IMR-90 (cell line): ENCODE results near the gene GRM4. TPM values are rescaled to one million over a fixed set of nuclear protein-coding genes. Genes with fewer than 3 reads are reported as not detected.
A peak's percentile ranks its signal among the peaks of the same experiment; 100 is the strongest.

Source experiments
- ATAC-seq: fragments of 200-7000 bp; cut with Tn5 transposase; 2 replicates; pipeline ENCODE4 v1.9.1; 2020; ENCODE audit warnings: low read depth, mild to moderate bottlenecking, moderate library complexity
- BruUV-seq: library from RNA; stranded (reverse); fragments of 400-500 nt; replicated peaks from 2 replicates; lab custom pipeline; 2021; lab: Mats Ljungman, UMichigan
- CTCF ChIA-PET: fragments of 300-600 bp; formaldehyde crosslinking; extraction: SDS; loops from one replicate; lab custom pipeline; 2021; ENCODE audit warnings: antibody characterized with exemption; lab: Yijun Ruan, JAX
- POLR2A ChIA-PET: fragments of 300-600 bp; sonication (Branson Sonifier 250); formaldehyde crosslinking; loops from one replicate; lab custom pipeline; 2022; ENCODE audit warnings: antibody characterized with exemption; ENCODE audit not compliant: unreplicated experiment; lab: Charles Lee
- DNase-seq: peaks from one replicate; pipeline ENCODE4 v3.0.0; 2013
- H2AFZ ChIP-seq: replicated peaks from 2 replicates; pipeline ENCODE3; 2013; ENCODE audit warnings: low read length, mild to moderate bottlenecking; ENCODE audit not compliant: poor library complexity
- H2AK5ac ChIP-seq: 2 replicates; pipeline ENCODE4 v1.6.1; 2013; ENCODE audit warnings: low read depth, low read length, inconsistent platforms
- H2AK9ac ChIP-seq: replicated peaks from 2 replicates; pipeline ENCODE3; 2013; ENCODE audit warnings: mild to moderate bottlenecking, low read depth, low read length, moderate library complexity; ENCODE audit not compliant: poor library complexity
- H2BK120ac ChIP-seq: 2 replicates; pipeline ENCODE4 v1.6.1; 2013; ENCODE audit warnings: low read depth, low read length, inconsistent platforms
- H2BK15ac ChIP-seq: 3 replicates; pipeline ENCODE4 v1.6.1; 2013; ENCODE audit warnings: low read depth, low read length, inconsistent platforms
- H2BK20ac ChIP-seq: 2 replicates; pipeline ENCODE4 v1.6.1; 2013; ENCODE audit warnings: low read depth, mild to moderate bottlenecking, inconsistent platforms, low read length, moderate library complexity
- H2BK5ac ChIP-seq: 2 replicates; pipeline ENCODE4 v1.6.1; 2013; ENCODE audit warnings: mild to moderate bottlenecking, low read depth, low read length, inconsistent platforms; ENCODE audit not compliant: poor library complexity, severe bottlenecking
- H3K14ac ChIP-seq: replicated peaks from 2 replicates; pipeline ENCODE4 v1.6.1; 2013; ENCODE audit warnings: low read depth, low read length, inconsistent platforms
- H3K18ac ChIP-seq: 2 replicates; pipeline ENCODE4 v1.6.1; 2013; ENCODE audit warnings: low read depth, low read length, control low read depth
- H3K23ac ChIP-seq: 2 replicates; pipeline ENCODE4 v1.6.1; 2013; ENCODE audit warnings: low read depth, low read length, inconsistent platforms
- H3K27ac ChIP-seq: 2 replicates; pipeline ENCODE4 v1.5.1; 2013; ENCODE audit warnings: mild to moderate bottlenecking, control low read depth, low read length; ENCODE audit not compliant: insufficient read depth
- H3K27me3 ChIP-seq: 2 replicates; pipeline ENCODE4 v1.6.1; 2013; ENCODE audit warnings: low read length; ENCODE audit not compliant: control insufficient read depth, insufficient read depth
- H3K36me3 ChIP-seq: 2 replicates; pipeline ENCODE4 v1.6.1; 2013; ENCODE audit warnings: low read length, mixed read lengths; ENCODE audit not compliant: control insufficient read depth, insufficient read depth
- H3K4ac ChIP-seq: 2 replicates; pipeline ENCODE4 v1.6.1; 2013; ENCODE audit warnings: low read depth, low read length, inconsistent platforms
- H3K4me1 ChIP-seq: 2 replicates; pipeline ENCODE4 v1.6.1; 2013; ENCODE audit warnings: low read length, mixed read lengths; ENCODE audit not compliant: control insufficient read depth, insufficient read depth
- H3K4me2 ChIP-seq: 2 replicates; pipeline ENCODE4 v1.6.1; 2013; ENCODE audit warnings: low read depth, mild to moderate bottlenecking, control low read depth, low read length, moderate library complexity
- H3K4me3 ChIP-seq: 2 replicates; pipeline ENCODE4 v1.5.1; 2013; ENCODE audit warnings: low read depth, mild to moderate bottlenecking, control low read depth, low read length, moderate library complexity; ENCODE audit not compliant: insufficient read depth
- H3K56ac ChIP-seq: 2 replicates; pipeline ENCODE4 v1.6.1; 2013; ENCODE audit warnings: low read length, inconsistent platforms; ENCODE audit not compliant: insufficient read depth; ENCODE audit errors: extremely low read depth
- H3K79me1 ChIP-seq, 2 experiments: 2 replicates each; pipeline ENCODE4 v1.6.1; 2013; ENCODE audit warnings: low read length in 2 of 2, inconsistent platforms in 1 of 2, low read depth in 1 of 2
- H3K9ac ChIP-seq: 2 replicates; pipeline ENCODE4 v1.6.1; 2013; ENCODE audit warnings: low read depth, low read length, control low read depth
- H3K9me1 ChIP-seq: 2 replicates; pipeline ENCODE4 v1.6.1; 2013; ENCODE audit warnings: low read length, inconsistent platforms; ENCODE audit not compliant: insufficient read depth
- H3K9me3 ChIP-seq: 2 replicates; pipeline ENCODE4 v1.6.1; 2013; ENCODE audit warnings: low read length; ENCODE audit not compliant: control insufficient read depth, insufficient read depth
- H4K20me1 ChIP-seq: 2 replicates; pipeline ENCODE4 v1.6.1; 2013; ENCODE audit warnings: low read length, inconsistent platforms; ENCODE audit not compliant: insufficient read depth
- H4K5ac ChIP-seq: 2 replicates; pipeline ENCODE4 v1.6.1; 2013; ENCODE audit warnings: mild to moderate bottlenecking, low read depth, low read length, control low read depth
- H4K8ac ChIP-seq, 2 experiments: 2 replicates each; pipeline ENCODE4 v1.6.1; 2013; ENCODE audit warnings: low read depth in 2 of 2, low read length in 2 of 2, control low read depth in 1 of 2, inconsistent platforms in 1 of 2
- H4K91ac ChIP-seq: 2 replicates; pipeline ENCODE4 v1.6.1; 2013; ENCODE audit warnings: low read depth, low read length, inconsistent platforms; ENCODE audit not compliant: insufficient read depth
- BHLHE40 ChIP-seq: fragments of 150-350 bp; IDR thresholded peaks from 2 replicates; pipeline ENCODE4 v1.6.1; 2016; ENCODE audit warnings: mild to moderate bottlenecking, low read depth, low read length
- CHD1 ChIP-seq: IDR thresholded peaks from 2 replicates; pipeline ENCODE4 v1.6.1; 2012; ENCODE audit warnings: low read depth, low read length, improper control_type of control experiment
- FOS ChIP-seq: fragments of 150-350 bp; IDR thresholded peaks from 2 replicates; pipeline ENCODE4 v1.6.1; 2016; ENCODE audit warnings: low read depth, low read length
- MAFK ChIP-seq: IDR thresholded peaks from 2 replicates; pipeline ENCODE4 v1.6.1; 2012; ENCODE audit warnings: low read depth, low read length, improper control_type of control experiment
- MXI1 ChIP-seq: IDR thresholded peaks from 2 replicates; pipeline ENCODE4 v1.6.1; 2012; ENCODE audit warnings: low read depth, mild to moderate bottlenecking, low read length, moderate library complexity, borderline replicate concordance
- NFE2L2 ChIP-seq: fragments of 150-350 bp; IDR thresholded peaks from 2 replicates; pipeline ENCODE4 v1.6.1; 2016; ENCODE audit warnings: low read depth, mild to moderate bottlenecking, low read length
- RCOR1 ChIP-seq: IDR thresholded peaks from 2 replicates; pipeline ENCODE4 v1.6.1; 2012; ENCODE audit warnings: mild to moderate bottlenecking, low read length, improper control_type of control experiment; ENCODE audit not compliant: insufficient replicate concordance
- RFX5 ChIP-seq: IDR thresholded peaks from 2 replicates; pipeline ENCODE4 v1.8.0; 2012; ENCODE audit warnings: low read depth, mild to moderate bottlenecking, low read length, moderate library complexity
- SMC3 ChIP-seq: fragments of 150-350 bp; IDR thresholded peaks from 2 replicates; pipeline ENCODE4 v1.6.1; 2016; ENCODE audit warnings: low read depth, mild to moderate bottlenecking, antibody characterized with exemption, low read length, moderate library complexity
- WGBS, 2 experiments: methylation state at CpG; one replicate each; pipeline versions ENCODE4 v1.1.5 to v1.1.7; 2013; ENCODE audit warnings: missing lambda C conversion rate in 2 of 2; ENCODE audit not compliant: insufficient read length in 1 of 2; ENCODE audit errors: extremely low coverage in 2 of 2; 5-methylcytosine and 5-hydroxymethylcytosine counted together
- dilution Hi-C: fragments of 300-500 bp; cut with HindIII; formaldehyde crosslinking; loops from one replicate; pipeline ENCODE4 v1.14.3; 2018; ENCODE audit warnings: low sequenced_read_pairs; ENCODE audit not compliant: unreplicated experiment
- in situ Hi-C: fragments of 300-500 bp; cut with MboI; formaldehyde crosslinking; loops from 3 replicates; pipeline ENCODE4 v1.14.3; 2019; ENCODE audit warnings: low sequenced_read_pairs, inconsistent platforms, mixed read lengths
- intact Hi-C: fragments of 100-400 bp; cut with micrococcal nuclease; formaldehyde crosslinking; loops from 2 replicates; pipeline ENCODE4 v1.10.0; 2022
- polyA plus RNA-seq, 3 experiments: library from polyadenylated mRNA; depleted of rRNA; stranded (reverse); fragments of >200 nt; gene quantifications; 2 replicates each; pipeline ENCODE4 v1.2.3, GENCODE V29; 2012; ENCODE audit warnings: low replicate concordance in 1 of 3
- total RNA-seq: library from RNA; depleted of rRNA; stranded (reverse); fragments of >200 nt; gene quantifications from 2 replicates; pipeline ENCODE4 v1.2.3, GENCODE V29; 2012
- TF ChIP-seq, protein P1 (sequence below): fragments of 150-350 bp; IDR thresholded peaks from 2 replicates; pipeline ENCODE4 v1.6.1; 2017; ENCODE audit warnings: mild to moderate bottlenecking, antibody characterized with exemption, low read length, low read depth
- TF ChIP-seq, protein P2 (sequence below): fragments of 150-350 bp; IDR thresholded peaks from 2 replicates; pipeline ENCODE4 v1.6.1; 2016; ENCODE audit warnings: low read depth, mild to moderate bottlenecking, low read length, moderate library complexity, borderline replicate concordance

Gene GRM4
- total and polyA plus RNA-seq, 2 of the 4 experiments (the other 2 are of a cell fraction) = 0.02 TPM; not detected in 1

DNA sequence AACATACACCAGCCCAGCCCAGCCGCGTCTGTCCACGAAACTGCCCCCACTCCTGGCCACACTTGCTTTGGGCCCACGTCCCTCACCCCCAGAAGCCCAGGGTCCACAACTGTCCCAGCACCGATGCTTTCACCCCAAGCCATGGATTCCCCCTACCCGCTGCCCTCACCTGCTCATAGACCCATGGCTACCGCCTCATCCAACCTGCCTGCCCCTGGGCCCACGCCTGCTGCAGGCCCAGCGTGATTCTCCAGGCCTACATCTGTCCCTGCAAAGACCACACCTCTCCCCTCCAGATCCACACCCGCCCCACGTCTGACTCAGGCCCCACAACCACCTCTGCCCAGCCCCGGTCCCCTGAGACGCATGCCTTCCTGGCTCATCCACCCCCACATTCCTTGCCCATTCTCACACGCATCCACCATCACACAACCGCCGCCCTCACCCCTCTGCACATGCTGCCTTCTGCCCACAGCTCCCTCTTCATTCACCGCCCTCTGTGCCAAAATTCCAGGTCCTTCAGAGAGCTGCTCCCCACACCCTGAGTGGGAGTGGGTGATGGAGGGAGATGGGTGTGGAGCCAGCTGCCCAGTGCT is 86.7 kb downstream of the GRM4 start:
- H3K27me3 ChIP-seq = peaks cover 43% of the 10 kb centered on the region
- ChIA-PET POLR2A (no interaction called here), CTCF (no interaction called here)
- H4K91ac ChIP-seq = no peak overlapping the region
- H2AK5ac ChIP-seq = no peak overlapping the region
- no peak overlapping the region for H3K4ac ChIP-seq
- H4K5ac ChIP-seq = no peak overlapping the region
- no peaks in the 10 kb centered on the region for H3K79me1 ChIP-seq
- no peak for DNase-seq
- no peaks in the 10 kb centered on the region for H3K9me1 ChIP-seq
- no peaks in the 10 kb centered on the region for H3K36me3 ChIP-seq
- H3K23ac ChIP-seq = no peak overlapping the region
- 68% methylated on average over 8 of the region's 17 CpGs; no CpG with 5 or more reads in 1 of the 2 experiments for WGBS, 2 experiments
- H3K9me3 ChIP-seq = no peaks in the 10 kb centered on the region
- H3K18ac ChIP-seq = no peak overlapping the region
- no peaks in the 10 kb centered on the region for H3K4me1 ChIP-seq
- intact Hi-C loops (no loop called here), dilution Hi-C loops (no loop called here), in situ Hi-C loops (no loop called here)
- no peak overlapping the region for H3K4me2 ChIP-seq
- H2AK9ac ChIP-seq = peak overlapping the region; percentile 65
- no peak overlapping the region for H2BK120ac ChIP-seq
- BruUV-seq = no TSS peak
- no peak overlapping the region for H2AFZ ChIP-seq
- no peak overlapping the region for H2BK20ac ChIP-seq
- H3K56ac ChIP-seq = no peak overlapping the region
- no peak for ATAC-seq
- H3K27ac ChIP-seq = no peak overlapping the region
- no peak overlapping the region for H3K9ac ChIP-seq
- TF ChIP-seq, protein P1, sequence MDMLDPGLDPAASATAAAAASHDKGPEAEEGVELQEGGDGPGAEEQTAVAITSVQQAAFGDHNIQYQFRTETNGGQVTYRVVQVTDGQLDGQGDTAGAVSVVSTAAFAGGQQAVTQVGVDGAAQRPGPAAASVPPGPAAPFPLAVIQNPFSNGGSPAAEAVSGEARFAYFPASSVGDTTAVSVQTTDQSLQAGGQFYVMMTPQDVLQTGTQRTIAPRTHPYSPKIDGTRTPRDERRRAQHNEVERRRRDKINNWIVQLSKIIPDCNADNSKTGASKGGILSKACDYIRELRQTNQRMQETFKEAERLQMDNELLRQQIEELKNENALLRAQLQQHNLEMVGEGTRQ = no peak
- TF ChIP-seq RCOR1 (no peak), RFX5 (no peak), FOS (no peak), BHLHE40 (no peak), MXI1 (no peak), NFE2L2 (no peak), SMC3 (no peak), CHD1 (no peak), MAFK (no peak)
- TF ChIP-seq, protein P2, sequence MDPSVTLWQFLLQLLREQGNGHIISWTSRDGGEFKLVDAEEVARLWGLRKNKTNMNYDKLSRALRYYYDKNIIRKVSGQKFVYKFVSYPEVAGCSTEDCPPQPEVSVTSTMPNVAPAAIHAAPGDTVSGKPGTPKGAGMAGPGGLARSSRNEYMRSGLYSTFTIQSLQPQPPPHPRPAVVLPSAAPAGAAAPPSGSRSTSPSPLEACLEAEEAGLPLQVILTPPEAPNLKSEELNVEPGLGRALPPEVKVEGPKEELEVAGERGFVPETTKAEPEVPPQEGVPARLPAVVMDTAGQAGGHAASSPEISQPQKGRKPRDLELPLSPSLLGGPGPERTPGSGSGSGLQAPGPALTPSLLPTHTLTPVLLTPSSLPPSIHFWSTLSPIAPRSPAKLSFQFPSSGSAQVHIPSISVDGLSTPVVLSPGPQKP = no peak
- H4K20me1 ChIP-seq = no peaks in the 10 kb centered on the region
- H3K14ac ChIP-seq = no peak overlapping the region
- no peak overlapping the region for H2BK15ac ChIP-seq
- H2BK5ac ChIP-seq = no peak overlapping the region
- H4K8ac ChIP-seq = no peak overlapping the region
- no peak overlapping the region for H3K4me3 ChIP-seq
